HG02870 (cell line): ENCODE results near the gene TAF6.

Source experiments
- ATAC-seq: cut with Tn5 transposase; IDR thresholded peaks from one replicate; pipeline ENCODE4 v1.9.1; 2021; ENCODE audit warnings: mild to moderate bottlenecking, moderate library complexity; ENCODE audit not compliant: unreplicated experiment

The TAF6 gene

DNA sequence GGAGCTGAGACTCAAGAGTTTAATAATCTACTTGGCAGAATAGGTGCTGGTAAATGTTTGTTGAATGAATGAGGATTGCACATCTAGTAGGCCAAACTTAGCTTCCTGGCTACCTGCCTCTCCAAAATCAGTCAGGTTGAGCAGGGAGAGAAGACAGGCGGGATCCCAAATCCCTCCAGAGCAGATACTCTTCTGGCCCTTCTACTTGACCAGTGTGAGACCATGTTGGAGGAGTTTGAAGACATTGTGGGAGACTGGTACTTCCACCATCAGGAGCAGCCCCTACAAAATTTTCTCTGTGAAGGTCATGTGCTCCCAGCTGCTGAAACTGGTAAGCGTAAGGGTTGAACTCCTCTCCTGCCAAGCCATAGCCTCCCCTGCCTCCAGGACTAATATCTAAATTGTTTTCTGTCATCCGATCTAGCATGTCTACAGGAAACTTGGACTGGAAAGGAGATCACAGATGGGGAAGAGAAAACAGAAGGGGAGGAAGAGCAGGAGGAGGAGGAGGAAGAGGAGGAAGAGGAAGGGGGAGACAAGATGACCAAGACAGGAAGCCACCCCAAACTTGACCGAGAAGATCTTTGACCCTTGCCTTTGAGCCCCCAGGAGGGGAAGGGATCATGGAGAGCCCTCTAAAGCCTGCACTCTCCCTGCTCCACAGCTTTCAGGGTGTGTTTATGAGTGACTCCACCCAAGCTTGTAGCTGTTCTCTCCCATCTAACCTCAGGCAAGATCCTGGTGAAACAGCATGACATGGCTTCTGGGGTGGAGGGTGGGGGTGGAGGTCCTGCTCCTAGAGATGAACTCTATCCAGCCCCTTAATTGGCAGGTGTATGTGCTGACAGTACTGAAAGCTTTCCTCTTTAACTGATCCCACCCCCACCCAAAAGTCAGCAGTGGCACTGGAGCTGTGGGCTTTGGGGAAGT lies 5.4 kb upstream of the TAF6 start:
- no peak for ATAC-seq

DNA sequence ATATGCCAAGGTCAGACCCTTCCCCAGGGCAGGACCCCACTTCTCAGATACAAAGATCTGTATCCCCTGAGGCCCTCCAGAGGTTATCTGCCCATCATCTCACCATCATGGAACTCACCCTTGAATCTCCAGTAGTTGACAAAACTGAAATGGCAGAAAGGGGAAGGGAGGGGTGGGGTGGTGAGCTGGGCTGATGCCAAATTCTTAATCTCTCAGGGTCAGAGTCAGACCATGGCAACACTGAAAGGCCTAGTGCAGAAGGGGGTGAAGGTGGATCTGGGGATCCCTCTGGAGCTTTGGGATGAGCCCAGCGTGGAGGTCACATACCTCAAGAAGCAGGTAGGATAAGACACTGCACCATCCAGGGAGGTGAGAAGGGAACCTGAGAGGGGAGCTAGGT lies 3.4 kb upstream of the TAF6 start:
- ATAC-seq, result no peak

DNA sequence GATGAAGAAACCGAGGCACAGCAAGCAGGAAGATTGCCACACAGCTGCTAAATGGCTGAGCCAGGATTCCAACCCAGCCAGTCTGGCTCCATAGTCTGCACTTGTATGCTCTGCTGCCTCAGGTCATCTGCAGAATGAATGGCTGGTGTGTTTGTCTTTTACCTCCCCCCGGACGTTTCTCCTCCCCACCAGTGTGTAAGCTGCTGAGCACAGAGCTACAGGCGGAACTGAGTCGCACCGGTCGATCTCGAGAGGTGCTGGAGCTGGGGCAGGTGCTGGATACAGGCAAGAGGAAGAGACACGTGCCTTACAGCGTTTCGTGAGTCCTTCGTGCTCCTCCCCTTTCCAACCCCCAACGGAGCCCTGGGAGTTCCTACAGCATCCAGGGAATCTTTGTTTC lies 2.9 kb upstream of the TAF6 start:
- ATAC-seq, result no peak

DNA sequence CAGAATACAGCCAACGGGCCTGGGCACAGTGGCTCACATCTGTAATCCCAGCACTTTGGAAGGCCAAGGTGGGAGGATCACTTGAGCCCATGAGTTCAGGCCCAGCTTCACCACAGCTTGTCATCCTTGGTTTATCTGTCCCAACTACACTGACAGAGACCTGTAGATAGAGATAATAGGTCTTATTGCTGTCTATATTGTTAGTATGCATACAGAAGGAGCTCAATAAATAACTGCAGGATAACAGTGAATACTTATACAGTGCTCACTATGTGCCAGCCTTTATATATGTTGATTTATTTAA lies 1.5 kb upstream of the TAF6 start:
- ATAC-seq, result no peak

DNA sequence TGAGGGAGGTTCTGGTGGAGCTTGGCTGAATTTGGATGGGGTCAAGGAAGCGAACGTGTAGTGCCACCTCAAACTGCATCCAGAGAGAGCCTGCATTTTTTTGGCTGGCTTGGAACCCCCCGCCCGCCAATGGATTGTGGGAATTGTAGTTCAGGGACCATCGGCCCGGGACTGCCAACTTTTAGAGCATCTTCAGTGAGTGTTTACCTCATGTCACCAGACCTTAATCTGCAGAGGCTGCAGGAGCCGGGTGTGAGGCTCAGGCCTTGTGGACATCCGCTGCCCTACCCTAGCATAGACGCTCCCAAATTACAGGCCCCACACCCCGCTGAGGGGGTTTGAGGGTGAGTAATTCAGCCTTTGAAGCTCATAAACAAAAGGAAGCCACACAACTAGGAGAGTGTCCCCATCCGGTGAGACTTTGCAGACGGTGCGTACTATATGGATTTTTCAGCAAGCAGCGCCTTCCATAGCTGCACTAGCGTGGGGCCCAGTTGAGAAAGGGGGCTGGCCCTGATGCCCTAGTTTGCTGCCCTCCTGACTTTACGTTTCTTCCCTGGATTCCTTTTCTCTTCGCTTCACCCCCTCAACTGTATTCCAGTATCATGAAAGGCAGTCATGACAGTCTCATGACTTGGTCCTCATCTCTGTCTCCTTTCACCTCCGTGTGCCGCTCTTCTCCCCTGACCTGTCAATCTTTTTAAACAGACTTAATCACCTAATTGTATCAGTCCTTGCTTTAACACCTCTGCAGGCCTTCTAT lies 993 bp upstream of the TAF6 start:
- no peak for ATAC-seq

DNA sequence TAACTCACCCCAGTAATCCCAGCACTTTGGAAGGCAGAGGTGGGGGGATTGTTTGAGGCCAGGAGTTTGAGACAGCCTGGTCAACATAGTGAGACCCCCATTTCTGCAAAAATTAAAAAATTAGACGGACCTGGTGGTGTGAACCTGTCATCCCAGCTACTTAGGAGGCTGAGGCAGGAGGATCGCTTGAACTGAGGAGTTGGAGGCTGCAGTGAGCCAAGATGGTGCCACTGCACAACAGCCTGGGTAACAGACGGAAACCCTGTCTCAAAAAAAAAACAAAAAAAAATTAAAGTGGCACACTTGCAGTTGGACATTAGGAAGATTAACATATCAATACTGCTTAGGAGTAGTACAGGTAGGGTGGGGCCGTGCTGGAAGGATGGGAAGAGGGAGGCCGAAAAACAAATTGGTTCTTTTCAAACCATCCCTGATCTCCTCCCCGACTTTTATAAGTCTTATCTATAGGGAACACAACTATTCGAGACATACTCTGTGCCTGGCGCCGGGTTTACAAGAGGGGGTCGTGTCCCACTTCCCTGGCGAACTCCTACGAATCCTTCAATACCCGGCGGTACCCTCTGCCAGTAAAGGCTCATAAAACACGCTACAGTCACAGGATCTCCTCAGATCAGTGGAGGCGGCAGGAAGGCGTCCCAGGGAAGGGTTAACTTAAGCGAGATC lies 628 bp downstream of the TAF6 start:
- no peak for ATAC-seq

DNA sequence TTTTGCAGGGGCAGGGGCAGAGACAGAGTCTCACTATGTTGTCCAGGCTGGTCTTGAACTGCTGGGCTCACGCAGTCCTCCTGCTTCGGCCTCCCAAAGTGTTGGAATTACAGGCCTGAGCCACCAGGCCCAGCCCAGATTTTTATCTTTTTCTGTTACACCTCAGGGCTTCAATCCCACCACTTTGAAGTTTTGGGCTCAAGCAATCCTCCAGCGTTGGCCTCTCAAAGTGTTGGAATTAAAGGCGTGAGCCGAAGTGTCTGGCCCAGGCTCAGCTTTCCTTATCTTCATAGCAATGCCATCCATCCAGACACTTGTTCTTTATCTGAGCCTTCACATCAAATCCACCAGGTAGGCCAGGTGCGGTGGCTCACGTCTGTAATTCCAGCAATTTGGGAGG lies 4.1 kb downstream of the TAF6 start:
- no peak for ATAC-seq

DNA sequence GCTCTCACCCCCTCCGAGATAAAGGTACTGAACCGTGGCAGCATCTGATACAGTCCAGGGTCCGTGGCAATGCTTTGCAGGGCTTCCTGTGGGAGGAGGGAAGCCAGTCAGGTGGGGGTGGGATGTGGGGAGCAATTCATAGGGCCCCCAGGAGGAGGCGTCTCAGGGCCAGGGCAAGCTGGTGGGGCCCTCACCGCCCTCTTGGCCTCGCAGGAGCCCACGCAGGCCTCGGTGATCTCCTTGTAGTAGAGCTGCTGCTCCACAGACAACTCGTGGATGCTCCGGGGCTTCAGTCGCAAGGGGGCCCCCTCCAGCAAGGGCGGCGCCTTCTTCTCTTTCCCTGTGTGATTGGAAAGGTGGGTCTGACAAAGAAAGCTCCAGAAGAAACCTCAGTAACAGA lies 7.2 kb downstream of the TAF6 start:
- ATAC-seq, result no peak

DNA sequence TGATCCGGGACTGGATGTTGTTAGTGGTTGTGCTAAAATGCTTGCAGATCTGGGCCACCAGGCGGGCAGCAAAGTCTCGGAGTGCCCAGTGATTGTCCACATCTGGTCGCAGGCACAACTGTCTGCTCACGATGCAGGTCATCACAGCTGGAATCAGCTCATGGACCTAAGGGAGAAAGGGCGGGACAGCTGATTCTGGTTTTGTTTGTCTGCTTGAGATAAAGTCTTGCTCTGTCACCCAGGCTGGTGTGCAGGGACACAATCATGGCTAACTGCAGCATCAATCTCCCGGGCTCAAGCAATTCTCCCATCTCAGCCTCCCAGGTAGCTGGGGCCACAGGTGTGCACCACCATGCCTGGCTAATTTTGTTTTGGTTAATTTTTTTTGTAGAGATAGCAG lies 8.0 kb downstream of the TAF6 start:
- no peak for ATAC-seq

DNA sequence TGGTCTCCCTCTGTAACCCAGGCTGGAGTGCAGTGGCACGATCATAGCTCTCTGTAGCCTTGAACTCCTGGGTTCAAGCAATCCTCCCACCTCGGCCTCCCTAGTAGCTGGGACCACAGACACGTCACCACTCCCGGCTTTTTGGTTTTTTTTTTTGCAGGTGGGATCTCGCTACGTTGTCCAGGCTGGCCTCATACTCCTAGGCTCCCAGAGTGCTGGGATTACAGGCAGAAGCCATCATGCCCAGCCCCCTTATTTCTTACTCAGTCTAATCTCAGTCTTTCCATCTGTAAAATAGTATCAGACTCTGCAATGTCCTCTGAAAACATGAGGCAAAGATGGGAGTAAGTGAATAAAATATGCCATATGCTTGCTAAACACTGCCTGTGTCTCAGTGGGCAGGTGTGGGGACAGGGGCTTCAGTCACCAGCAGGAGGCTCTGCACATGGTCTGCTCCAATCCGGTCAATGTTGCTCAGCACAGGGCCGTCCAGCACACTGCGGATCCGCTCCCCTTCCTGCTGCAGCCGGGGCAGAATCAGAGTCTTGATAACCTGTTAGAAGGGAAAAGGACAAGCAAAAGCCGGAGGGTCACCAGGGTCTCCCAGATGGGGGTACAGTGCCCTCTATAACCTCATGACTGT lies 9.5 kb downstream of the TAF6 start:
- no peak for ATAC-seq

DNA sequence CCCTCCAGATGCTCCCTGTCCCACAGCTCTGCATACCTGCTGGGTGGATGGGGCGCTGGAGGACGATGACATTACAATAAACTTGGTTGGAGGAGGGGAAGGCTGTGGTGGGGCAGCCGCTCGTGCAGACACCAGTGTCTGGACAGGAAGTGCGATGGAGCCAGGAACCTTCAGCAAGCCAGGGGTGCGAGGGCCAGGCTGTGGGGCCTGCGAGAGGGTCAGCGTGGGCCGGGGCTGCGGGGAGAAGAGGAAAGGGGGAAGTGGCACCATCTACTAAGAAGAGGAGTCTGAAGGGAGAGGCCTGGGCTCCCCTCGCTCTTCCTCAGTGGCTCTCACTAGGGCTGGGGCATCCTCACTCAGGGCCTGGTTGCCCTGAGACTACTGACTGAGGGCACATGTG lies 11.3 kb downstream of the TAF6 start:
- no peak for ATAC-seq

DNA sequence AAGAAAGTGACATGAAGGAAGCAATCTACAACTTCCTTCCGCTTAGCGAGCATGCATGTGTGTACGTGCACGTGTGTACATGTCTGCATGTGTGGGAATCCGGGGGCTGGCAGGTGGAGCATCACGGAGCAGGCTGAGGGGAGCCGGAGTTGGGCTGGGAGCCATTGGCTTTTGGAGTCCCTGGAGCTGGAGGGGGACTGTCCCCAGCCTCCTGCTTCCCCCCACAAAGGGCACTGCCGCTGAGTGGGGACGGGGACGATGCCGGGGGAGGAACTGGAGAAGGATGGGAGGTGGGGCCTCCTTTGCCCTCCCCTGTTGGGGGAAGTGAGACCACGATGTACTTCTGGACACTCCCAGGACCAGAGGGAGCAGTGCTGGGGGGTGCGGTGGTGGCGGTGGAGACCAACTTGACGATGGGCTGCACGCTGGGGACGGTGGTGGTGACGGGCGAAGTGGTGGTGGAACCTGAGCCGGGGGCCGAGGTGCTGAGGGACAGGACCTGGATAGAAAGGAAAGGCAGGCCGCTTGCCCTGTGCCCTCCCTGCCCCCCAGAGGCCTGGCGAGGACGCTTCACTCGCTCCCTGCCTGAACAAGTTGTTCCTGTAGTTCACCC lies 11.9 kb downstream of the TAF6 start:
- ATAC-seq, result no peak

DNA sequence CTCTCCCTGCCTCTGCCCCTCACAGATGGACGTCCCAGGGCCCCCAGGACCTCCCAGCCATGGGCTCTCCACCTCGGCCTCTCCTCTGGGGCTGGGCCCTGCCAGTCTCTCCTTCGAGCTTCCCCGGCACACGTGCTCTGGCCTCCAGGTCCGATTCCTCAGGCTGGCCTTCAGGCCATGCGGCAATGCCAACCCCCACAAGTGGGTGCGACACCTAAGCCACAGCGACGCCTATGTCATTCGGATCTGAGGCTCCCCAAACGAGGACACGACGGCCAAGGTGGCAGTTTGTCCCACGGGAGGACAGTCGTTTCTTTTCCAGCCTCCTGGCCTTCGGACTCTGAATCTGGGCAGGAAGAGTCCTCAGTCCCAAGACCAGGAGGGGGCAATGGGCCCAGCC lies 12.5 kb downstream of the TAF6 start:
- no peak for ATAC-seq

DNA sequence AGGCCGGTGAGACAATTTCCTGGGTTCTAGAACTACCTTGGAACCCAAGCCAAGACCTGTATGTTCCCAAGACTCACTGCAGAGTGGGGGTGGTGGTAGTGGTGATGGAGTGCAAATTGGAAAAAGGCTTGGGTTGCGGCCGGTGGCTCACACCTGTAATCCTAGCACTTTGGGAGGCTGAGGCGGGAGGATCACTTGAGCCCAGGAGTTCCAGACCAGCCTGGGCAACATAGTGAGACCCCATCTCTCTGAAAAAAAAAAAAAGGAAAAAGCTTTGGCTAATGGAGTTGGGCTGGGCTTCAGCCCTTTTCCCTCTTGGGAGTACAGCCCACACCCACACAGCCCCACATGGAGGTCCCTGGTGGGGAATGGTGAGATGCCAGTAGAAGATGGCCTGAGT lies 13.6 kb downstream of the TAF6 start:
- ATAC-seq, result no peak

DNA sequence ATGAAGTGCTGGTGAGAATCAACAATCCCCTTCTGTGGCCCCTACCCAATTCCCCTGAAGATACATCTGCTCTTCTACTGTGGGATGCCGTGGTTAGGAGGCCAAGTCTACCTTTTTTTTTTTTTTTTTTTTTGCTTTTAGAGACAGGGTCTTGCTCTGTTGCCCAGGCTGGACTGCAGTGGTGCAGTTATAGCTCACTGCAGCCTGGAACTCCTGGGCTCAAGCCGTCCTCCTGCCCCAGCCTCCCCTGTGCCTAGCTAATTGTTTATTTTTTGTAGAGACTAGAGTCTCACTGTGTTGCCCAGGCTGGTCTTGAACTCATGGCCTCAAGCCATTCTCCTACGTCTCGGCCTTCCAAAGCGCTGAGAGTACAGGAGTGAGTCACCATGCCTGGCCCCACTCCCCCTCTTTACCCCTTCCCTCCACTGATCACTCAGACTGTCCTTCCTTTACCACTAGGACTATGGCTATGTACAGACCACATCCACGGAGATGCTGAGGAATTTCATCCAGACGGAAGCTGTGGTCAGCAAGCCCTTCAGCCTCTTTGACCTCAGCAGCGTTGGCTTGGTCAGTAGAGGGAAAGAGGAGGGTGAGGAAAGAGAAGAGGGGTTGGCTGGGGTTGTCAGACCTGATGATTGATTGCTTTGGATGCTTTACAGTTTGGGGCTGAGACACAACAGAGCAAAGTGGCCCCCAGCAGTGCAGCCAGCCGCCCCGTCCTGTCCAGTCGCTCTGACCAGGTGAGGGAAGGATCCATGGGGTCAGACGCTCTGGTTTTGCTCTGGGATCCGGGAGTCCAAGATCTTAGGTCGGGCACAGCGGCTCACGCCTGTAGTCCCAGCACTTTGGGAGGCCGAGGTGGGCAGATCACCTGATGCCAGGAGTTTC lies 16.0 kb downstream of the TAF6 start:
- no peak for ATAC-seq

DNA sequence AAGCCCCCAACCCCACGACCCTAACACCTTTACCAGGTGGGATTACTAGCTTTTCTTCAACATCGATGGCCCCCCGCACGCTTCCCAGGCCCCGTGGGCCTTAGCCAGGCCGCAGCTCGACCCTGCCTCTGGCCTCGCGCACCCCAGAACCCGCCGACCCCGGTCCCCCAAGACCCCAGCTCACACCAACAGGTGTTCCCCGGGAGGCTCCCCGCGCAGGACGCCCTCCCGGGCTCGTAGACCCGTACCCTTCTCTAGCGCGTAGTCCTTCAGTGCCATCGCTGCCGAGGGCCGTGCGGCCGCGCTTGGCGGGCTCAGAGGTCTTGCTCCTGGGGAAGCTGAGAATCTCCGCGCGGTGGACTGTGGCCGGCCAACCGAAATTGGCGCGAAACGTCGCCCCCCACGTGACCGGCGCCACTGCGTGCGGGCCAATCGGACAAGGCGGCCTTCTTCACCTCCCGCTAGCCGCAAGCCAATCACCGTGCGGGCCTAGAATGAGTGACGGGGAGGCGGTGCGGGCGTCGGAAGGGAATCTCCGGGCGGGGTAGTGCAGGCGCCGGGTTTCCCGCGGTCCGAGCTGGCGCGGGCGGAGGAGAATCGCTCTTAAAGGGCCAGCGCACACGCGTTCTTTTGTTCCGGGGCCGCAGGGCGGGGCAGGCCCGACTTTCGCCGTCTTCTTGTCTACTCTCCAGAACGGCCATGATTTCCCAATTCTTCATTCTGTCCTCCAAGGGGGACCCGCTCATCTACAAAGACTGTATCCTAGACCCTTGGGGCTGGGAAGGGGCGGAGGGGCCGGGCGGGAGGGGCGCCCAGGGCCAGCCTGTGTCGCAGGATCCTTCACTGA lies 17.9 kb downstream of the TAF6 start, which contains the start of the genes AP4M1 and MCM7:
Gene AP4M1 (plus strand): TSS at position 628 of the 847 bp plus-strand sequence. CDS start 72 bp downstream, at position 700.
Gene MCM7 (minus strand): TSS at position 382 of the 847 bp plus-strand sequence. CDS start 103 bp downstream, at position 279.
- ATAC-seq, result peak; percentile 86

DNA sequence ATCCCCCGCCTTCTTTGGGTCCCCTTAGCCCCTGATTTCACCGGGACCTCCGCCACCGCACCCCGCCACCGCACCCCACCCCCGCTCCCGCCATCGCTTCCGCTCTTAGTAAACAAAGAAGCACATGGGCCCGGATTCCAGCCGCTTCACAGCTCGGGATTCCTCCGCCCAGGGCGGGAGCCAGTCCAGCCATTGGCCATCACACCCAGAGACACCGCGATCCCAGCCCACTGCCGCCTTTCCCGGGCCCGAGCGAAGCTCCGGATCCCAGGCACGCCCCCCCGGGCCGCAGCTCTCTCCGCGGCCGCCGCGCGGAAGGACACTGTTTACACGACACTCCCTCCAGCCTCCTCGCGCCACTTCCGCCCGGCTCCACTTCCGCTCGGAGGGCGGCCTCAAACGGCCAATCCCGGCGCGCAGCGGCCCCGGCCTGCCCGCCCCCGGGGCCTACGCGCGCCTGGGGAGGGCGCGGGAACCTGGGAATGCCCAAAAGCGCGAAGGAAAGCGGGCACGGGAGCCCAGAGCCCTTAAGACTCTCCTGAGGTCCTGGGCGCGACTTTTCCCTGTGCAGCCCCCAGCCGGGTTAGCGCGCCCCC lies 18.6 kb downstream of the TAF6 start:
- peak; percentile 60 for ATAC-seq

DNA sequence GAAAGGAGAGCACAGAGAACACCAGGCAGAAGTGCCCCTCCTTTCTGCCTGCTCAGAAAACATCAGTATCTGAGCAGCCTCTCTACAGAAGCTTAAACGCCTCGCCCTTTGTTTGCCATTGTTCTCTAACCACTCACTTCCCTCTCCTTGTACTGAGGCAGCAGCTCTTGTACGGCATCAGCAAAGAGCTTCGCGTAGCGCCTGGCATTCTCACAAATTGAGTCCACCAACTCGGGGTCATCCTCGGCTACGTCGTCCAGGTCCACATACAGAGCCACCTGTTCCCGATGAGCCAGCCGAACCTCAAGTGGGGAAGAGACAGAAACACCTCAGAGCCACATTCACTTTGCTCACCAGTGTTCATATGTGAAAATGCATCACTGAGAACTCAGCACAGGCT lies 19.7 kb downstream of the TAF6 start:
- no peak for ATAC-seq
